Tibial nerve (tissue), 4 donors: Measurements from ENCODE around the gene RPP25L.

Source experiments
- EP300 ChIP-seq, 2 donors: sonication (generic); formaldehyde crosslinking; IDR thresholded peaks; one replicate each; pipeline ENCODE4 v1.6.1; 2017; ENCODE audit warnings: antibody characterized with exemption in 2 of 2, mild to moderate bottlenecking in 1 of 2
- TF ChIP-seq, protein P1 (sequence below), 5 experiments: fragments of 200-600 bp in 3 of 5; fragments of 450-650 bp in 2 of 5; sonication (generic) in 3 of 5; IDR thresholded peaks; one replicate each; pipeline ENCODE4 v1.5.1; 2016 to 2019; ENCODE audit warnings: antibody characterized with exemption in 5 of 5, mild to moderate bottlenecking in 3 of 5, moderate library complexity in 2 of 5

DNA sequence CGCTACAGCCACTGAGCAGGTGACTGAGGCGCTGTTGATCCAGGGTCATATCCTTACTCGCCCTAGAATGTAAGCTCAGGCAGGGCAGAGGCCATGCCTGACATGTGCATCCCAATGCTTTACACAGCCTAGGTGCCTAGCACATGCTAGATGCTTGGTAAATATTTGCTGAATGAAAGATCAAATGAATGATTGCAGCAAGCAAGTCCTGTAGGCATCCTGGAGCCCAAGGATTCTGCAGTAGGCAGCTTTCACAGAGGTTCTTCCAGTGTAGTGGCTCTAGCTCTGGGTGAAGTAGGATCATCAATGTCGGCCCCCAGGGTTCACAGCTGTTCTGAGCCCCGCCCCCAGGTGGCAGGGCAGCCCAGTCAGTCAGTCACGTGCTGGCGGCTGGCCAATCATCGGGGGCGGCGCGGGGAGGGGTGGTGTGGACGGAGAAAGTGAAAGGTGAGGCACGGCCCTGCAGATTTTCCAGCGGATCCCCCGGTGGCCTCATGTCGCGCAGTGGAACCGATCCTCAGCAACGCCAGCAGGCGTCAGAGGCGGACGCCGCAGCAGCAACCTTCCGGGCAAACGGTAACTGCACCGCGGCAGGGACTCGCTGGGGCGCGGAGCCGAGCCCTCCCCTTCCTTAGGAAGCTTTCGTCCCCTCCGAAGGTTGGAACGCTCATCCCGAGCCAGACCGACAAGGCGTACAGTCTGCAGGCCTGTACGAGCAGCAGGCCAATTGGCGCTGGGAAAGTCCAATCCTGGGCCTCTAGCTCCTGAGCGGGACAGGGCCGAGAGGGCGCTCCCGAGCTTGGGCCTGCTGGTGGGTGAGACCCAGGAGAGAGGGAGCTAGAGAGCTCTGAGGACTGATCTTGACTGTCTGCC lies 34.5 kb upstream of the RPP25L start, which contains the start of gene GALT:
- TF ChIP-seq EP300 (IDR thresholded peaks at IDR 0.05): peak; percentile 29 to 76
- TF ChIP-seq, protein P1, sequence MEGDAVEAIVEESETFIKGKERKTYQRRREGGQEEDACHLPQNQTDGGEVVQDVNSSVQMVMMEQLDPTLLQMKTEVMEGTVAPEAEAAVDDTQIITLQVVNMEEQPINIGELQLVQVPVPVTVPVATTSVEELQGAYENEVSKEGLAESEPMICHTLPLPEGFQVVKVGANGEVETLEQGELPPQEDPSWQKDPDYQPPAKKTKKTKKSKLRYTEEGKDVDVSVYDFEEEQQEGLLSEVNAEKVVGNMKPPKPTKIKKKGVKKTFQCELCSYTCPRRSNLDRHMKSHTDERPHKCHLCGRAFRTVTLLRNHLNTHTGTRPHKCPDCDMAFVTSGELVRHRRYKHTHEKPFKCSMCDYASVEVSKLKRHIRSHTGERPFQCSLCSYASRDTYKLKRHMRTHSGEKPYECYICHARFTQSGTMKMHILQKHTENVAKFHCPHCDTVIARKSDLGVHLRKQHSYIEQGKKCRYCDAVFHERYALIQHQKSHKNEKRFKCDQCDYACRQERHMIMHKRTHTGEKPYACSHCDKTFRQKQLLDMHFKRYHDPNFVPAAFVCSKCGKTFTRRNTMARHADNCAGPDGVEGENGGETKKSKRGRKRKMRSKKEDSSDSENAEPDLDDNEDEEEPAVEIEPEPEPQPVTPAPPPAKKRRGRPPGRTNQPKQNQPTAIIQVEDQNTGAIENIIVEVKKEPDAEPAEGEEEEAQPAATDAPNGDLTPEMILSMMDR (IDR thresholded peaks at IDR 0.05): peak; percentile 25 to 73 (median 39)
